Astrocyte (in vitro differentiated cells and primary cell): Measurements from ENCODE around the gene SLC25A42.

Experiments
- CTCF ChIP-seq: IDR thresholded peaks from 2 replicates; pipeline ENCODE4 v1.5.1; 2011; ENCODE audit warnings: low read depth, mild to moderate bottlenecking, inconsistent platforms, low read length, moderate library complexity; ENCODE audit not compliant: insufficient read depth
- EZH2 ChIP-seq: IDR thresholded peaks from 2 replicates; pipeline ENCODE4 v1.6.1; 2012; ENCODE audit warnings: mild to moderate bottlenecking, low read length, inconsistent platforms; ENCODE audit not compliant: insufficient read depth

GRCh38 chr19:19042732-19043280, 21.0 kb upstream of the SLC25A42 start:
- TF ChIP-seq CTCF (no peak), EZH2 (no peak)
